ENCODE measurements around the gene MAP3K7CL.

GRCh38 chr21:29125979-29126378, 4.5 kb upstream of the MAP3K7CL start:
- TF ChIP-seq CTCF (IDR thresholded peaks at IDR 0.05; ENCODE audit: low read depth, low read length) (no peak), EZH2phosphoT487 (IDR thresholded peaks at IDR 0.05; ENCODE audit: low read depth) (no peak)

Measured in OCI-LY3 (cell line).